OCI-LY7 (cell line): ENCODE results near the gene TMEM81. TPM values are rescaled to one million over a fixed set of nuclear protein-coding genes. Genes with fewer than 3 reads are reported as not detected.

Experiments used
- BruUV-seq: library from RNA; stranded (reverse); fragments of 400-500 nt; replicated peaks from 2 replicates; lab custom pipeline; 2021; lab: Mats Ljungman, UMichigan
- CTCF ChIA-PET: fragments of 300-600 bp; sonication (Branson Sonifier 250); formaldehyde crosslinking; loops from one replicate; lab custom pipeline; 2022; ENCODE audit warnings: antibody characterized with exemption; ENCODE audit not compliant: unreplicated experiment; lab: Charles Lee
- POLR2A ChIA-PET: fragments of 300-600 bp; sonication (Branson Sonifier 250); formaldehyde crosslinking; loops from one replicate; lab custom pipeline; 2022; ENCODE audit warnings: antibody characterized with exemption; lab: Charles Lee
- DNase-seq: peaks from one replicate; pipeline ENCODE4 v3.0.0-alpha.2; 2015; ENCODE audit warnings: low spot score
- H2AFZ ChIP-seq: fragments of 200-600 bp; sonication (generic), shearing (Covaris generic); 2 replicates; pipeline ENCODE4 v1.6.1; 2014; ENCODE audit warnings: mild to moderate bottlenecking, antibody characterized with exemption, low read length, moderate library complexity
- H3K27ac ChIP-seq: fragments of 200-600 bp; sonication (generic); 2 replicates; pipeline ENCODE4 v1.5.1; 2014; ENCODE audit warnings: mixed run types, low read depth, mild to moderate bottlenecking, moderate library complexity, low read length, inconsistent platforms; ENCODE audit not compliant: poor library complexity, severe bottlenecking
- H3K36me3 ChIP-seq: fragments of 200-600 bp; sonication (generic); 2 replicates; pipeline ENCODE4 v1.6.1; 2014; ENCODE audit warnings: mild to moderate bottlenecking, antibody characterized with exemption, low read length, moderate library complexity, mixed read lengths; ENCODE audit not compliant: insufficient read depth
- H3K4me1 ChIP-seq: fragments of 200-600 bp; sonication (generic); 2 replicates; pipeline ENCODE4 v1.5.1; 2014; ENCODE audit warnings: mild to moderate bottlenecking, low read length; ENCODE audit not compliant: insufficient read depth, poor library complexity, severe bottlenecking
- H3K4me2 ChIP-seq: fragments of 200-600 bp; sonication (generic); 2 replicates; pipeline ENCODE4 v1.6.1; 2014; ENCODE audit warnings: mild to moderate bottlenecking, low read length
- H3K4me3 ChIP-seq: fragments of 200-600 bp; sonication (generic); 2 replicates; pipeline ENCODE4 v1.5.1; 2014; ENCODE audit warnings: mild to moderate bottlenecking, low read depth, low read length; ENCODE audit not compliant: poor library complexity, severe bottlenecking
- H3K79me2 ChIP-seq: fragments of 200-600 bp; sonication (generic); 2 replicates; pipeline ENCODE4 v1.6.1; 2016; ENCODE audit warnings: low read depth, mild to moderate bottlenecking, low read length, moderate library complexity, mixed read lengths; ENCODE audit not compliant: insufficient read depth
- H3K9me2 ChIP-seq: fragments of 200-600 bp; sonication (generic); 2 replicates; pipeline ENCODE4 v1.6.1; 2016; ENCODE audit warnings: mild to moderate bottlenecking, low read length, mixed read lengths; ENCODE audit not compliant: insufficient read depth
- H3K9me3 ChIP-seq: fragments of 200-600 bp; sonication (generic); 2 replicates; pipeline ENCODE4 v1.6.1; 2014; ENCODE audit warnings: mild to moderate bottlenecking, mixed run types, low read length, mixed read lengths
- H4K20me1 ChIP-seq: fragments of 200-600 bp; sonication (generic); 2 replicates; pipeline ENCODE4 v1.6.1; 2014; ENCODE audit warnings: mild to moderate bottlenecking, antibody characterized with exemption, low read length, moderate library complexity, mixed read lengths; ENCODE audit not compliant: insufficient read depth
- CTCF ChIP-seq: fragments of 200-600 bp; sonication (generic); conservative IDR thresholded peaks from 2 replicates; pipeline ENCODE4 v1.5.1; 2014; ENCODE audit warnings: mild to moderate bottlenecking, antibody characterized with exemption, low read length, moderate library complexity, mixed read lengths
- EZH2phosphoT487 ChIP-seq: fragments of 200-600 bp; sonication (generic); IDR thresholded peaks from 2 replicates; pipeline ENCODE4 v1.6.1; 2018; ENCODE audit warnings: low read depth, borderline replicate concordance, mild to moderate bottlenecking, mixed run types, antibody characterized with exemption, low read length, moderate library complexity, mixed read lengths
- intact Hi-C: fragments of 100-400 bp; cut with micrococcal nuclease; formaldehyde crosslinking; loops from one replicate; pipeline ENCODE4 v1.10.0; 2022; ENCODE audit not compliant: unreplicated experiment
- total RNA-seq, 2 experiments: library from RNA; depleted of rRNA in 1 of 2; stranded (reverse); fragments of >200 nt in 1 of 2; shearing (Covaris generic) in 1 of 2; gene quantifications; 2 replicates each; pipeline ENCODE4 v1.2.3, GENCODE V29; 2014 to 2022

The TMEM81 gene
- total RNA-seq, 2 experiments from 2014 or later = 3.2 to 3.4 TPM

GRCh38 chr1:205061665-205062069, 22.6 kb downstream of the TMEM81 start:
- H3K9me3 ChIP-seq = no peaks in the 10 kb centered on the region
- DNase-seq = peak; percentile 68
- ChIA-PET CTCF (interaction anchor here (0.6 to 2.0 kb wide), 17 partner anchors 9 to 254 kb away, joined by 3 to 9 read pairs (median 3); partner anchors contain the start of gene RBBP5), POLR2A (interaction anchor here (0.6 kb wide), 1 partner anchor 63 kb away, joined by 3 read pairs; no protein-coding TSS in a partner anchor)
- no peak overlapping the region for H2AFZ ChIP-seq
- H3K9me2 ChIP-seq = no peaks in the 10 kb centered on the region
- H3K79me2 ChIP-seq = no peaks in the 10 kb centered on the region
- no peak overlapping the region for H3K27ac ChIP-seq
- no peaks in the 10 kb centered on the region; the same call in 1 of the 2 replicates for H4K20me1 ChIP-seq
- no peak for TF ChIP-seq EZH2phosphoT487
- peak; percentile 92 for TF ChIP-seq CTCF
- no peak overlapping the region for H3K4me2 ChIP-seq
- H3K4me1 ChIP-seq = no peaks in the 10 kb centered on the region
- BruUV-seq = no TSS peak
- no peak overlapping the region for H3K4me3 ChIP-seq
- intact Hi-C loops = loop anchor here (1.0 to 10.0 kb wide), 3 partner anchors 72 to 253 kb away; no protein-coding TSS in a partner anchor
- H3K36me3 ChIP-seq = no peaks in the 10 kb centered on the region

DNA sequence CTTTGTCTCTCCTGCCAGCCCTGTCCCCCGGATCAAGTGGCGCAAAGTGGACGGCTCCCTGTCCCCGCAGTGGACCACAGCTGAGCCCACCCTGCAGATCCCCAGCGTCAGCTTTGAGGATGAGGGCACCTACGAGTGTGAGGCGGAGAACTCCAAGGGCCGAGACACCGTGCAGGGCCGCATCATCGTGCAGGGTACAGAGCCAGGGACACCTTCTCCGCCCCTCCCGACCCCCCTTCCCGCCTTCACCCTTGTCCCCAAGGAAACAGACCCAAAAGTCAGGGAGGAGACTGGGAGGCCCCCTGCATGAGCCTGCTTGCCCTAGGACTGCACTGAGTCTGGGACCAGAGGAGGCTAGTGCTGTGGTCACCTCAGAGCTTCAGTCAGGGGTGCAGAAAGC, 23.0 kb downstream of the TMEM81 start:
- Histone ChIP-seq H3K4me3 (no peak overlapping the region), H4K20me1 (no peaks in the 10 kb centered on the region; the same call in 1 of the 2 replicates), H3K4me1 (no peaks in the 10 kb centered on the region), H3K79me2 (no peaks in the 10 kb centered on the region), H3K36me3 (no peaks in the 10 kb centered on the region), H3K9me2 (no peaks in the 10 kb centered on the region), H3K9me3 (no peaks in the 10 kb centered on the region), H3K4me2 (no peak overlapping the region), H2AFZ (no peak overlapping the region), H3K27ac (no peak overlapping the region)
- TF ChIP-seq EZH2phosphoT487 (no peak), CTCF (no peak)
- intact Hi-C loops = loop anchor here (1.0 to 10.0 kb wide), 3 partner anchors 72 to 252 kb away; no protein-coding TSS in a partner anchor
- POLR2A ChIA-PET = interaction anchor here (0.6 kb wide), 1 partner anchor 63 kb away, joined by 3 read pairs; no protein-coding TSS in a partner anchor
- BruUV-seq = no TSS peak
- CTCF ChIA-PET = interaction anchor here (0.6 to 2.0 kb wide), 11 partner anchors 8 to 89 kb away, joined by 3 to 9 read pairs (median 4); partner anchors contain the start of gene RBBP5
- DNase-seq = no peak

DNA sequence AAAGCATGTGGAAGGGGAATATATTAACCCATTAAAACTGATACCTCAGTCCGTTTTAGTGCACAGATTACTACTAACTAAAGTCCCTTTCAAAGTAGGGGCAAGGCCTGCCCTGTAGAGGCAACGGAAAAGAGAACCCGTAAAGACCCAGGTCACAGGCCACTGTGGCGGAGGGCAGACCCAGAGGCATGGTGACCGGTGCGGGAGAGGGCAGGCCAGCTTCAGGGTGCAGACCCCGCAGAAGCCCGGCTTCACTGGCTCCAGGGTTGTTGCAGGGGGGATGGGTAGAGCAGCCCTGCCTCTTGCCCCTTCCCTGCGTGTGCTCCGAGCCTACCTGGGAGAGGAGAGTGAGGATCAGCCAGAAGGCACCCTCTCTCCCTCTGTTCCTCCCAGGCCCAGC, 23.5 kb downstream of the TMEM81 start:
- DNase-seq = no peak
- ChIA-PET CTCF (interaction anchor here (0.6 to 2.0 kb wide), 4 partner anchors 9 to 71 kb away, joined by 3 to 9 read pairs (median 4); partner anchors contain the start of gene RBBP5), POLR2A (no interaction called here)
- H3K27ac ChIP-seq = no peak overlapping the region
- H3K9me3 ChIP-seq = no peaks in the 10 kb centered on the region
- no peaks in the 10 kb centered on the region for H3K79me2 ChIP-seq
- no TSS peak for BruUV-seq
- intact Hi-C loops = loop anchor here (1.0 to 10.0 kb wide), 3 partner anchors 71 to 252 kb away; no protein-coding TSS in a partner anchor
- H3K4me3 ChIP-seq = no peak overlapping the region
- no peaks in the 10 kb centered on the region; the same call in 1 of the 2 replicates for H4K20me1 ChIP-seq
- no peaks in the 10 kb centered on the region for H3K4me1 ChIP-seq
- TF ChIP-seq CTCF = no peak
- no peak for TF ChIP-seq EZH2phosphoT487
- no peak overlapping the region for H3K4me2 ChIP-seq
- no peaks in the 10 kb centered on the region for H3K36me3 ChIP-seq
- no peak overlapping the region for H2AFZ ChIP-seq
- no peaks in the 10 kb centered on the region for H3K9me2 ChIP-seq
